Keratinocyte (primary cell): ENCODE data around the gene CTNNA2. TPM values are rescaled to one million over a fixed set of nuclear protein-coding genes. Genes with fewer than 3 reads are reported as not detected.

Experiments used
- DNase-seq: peaks from one replicate; pipeline ENCODE4 v3.0.0-alpha.2; 2011; ENCODE audit warnings: low read depth, missing footprints, low spot score
- FAIRE-seq: peaks from 2 replicates; lab custom pipeline; 2011; peaks lifted over from hg19 to GRCh38; lab: Jason Lieb, UNC
- H2AFZ ChIP-seq: 2 replicates; pipeline ENCODE4 v1.6.0; 2012; ENCODE audit warnings: low read length, control low read depth, inconsistent platforms; ENCODE audit not compliant: control insufficient read depth
- H3K27ac ChIP-seq: 2 replicates; pipeline ENCODE4 v1.5.1; 2011; ENCODE audit warnings: low read length; ENCODE audit not compliant: control insufficient read depth, insufficient read depth
- H3K27me3 ChIP-seq: 3 replicates; pipeline ENCODE4 v1.6.0; 2011; ENCODE audit warnings: low read length; ENCODE audit not compliant: control insufficient read depth, insufficient read depth; ENCODE audit errors: extremely low read depth
- H3K36me3 ChIP-seq, 2 experiments: 2 replicates in 1 of 2; 3 replicates in 1 of 2; pipeline ENCODE4 v1.5.1; 2011; ENCODE audit warnings: low read length in 2 of 2, mild to moderate bottlenecking in 1 of 2; ENCODE audit not compliant: control insufficient read depth in 2 of 2, insufficient read depth in 2 of 2; ENCODE audit errors: extremely low read depth in 1 of 2
- H3K4me1 ChIP-seq: 3 replicates; pipeline ENCODE4 v1.5.1; 2011; ENCODE audit warnings: low read length; ENCODE audit not compliant: control insufficient read depth, insufficient read depth; ENCODE audit errors: extremely low read depth
- H3K4me2 ChIP-seq: 3 replicates; pipeline ENCODE4 v1.6.0; 2011; ENCODE audit warnings: low read depth, low read length; ENCODE audit not compliant: control insufficient read depth, insufficient read depth; ENCODE audit errors: extremely low read depth
- H3K4me3 ChIP-seq, 3 experiments: fragments of 200-600 bp in 1 of 3; sonication (generic) in 1 of 3; 2 replicates in 2 of 3; 3 replicates in 1 of 3; pipeline ENCODE4 v1.5.1; 2011 to 2016; ENCODE audit warnings: low read length in 3 of 3, mild to moderate bottlenecking in 3 of 3, control low read depth in 2 of 3, inconsistent platforms in 1 of 3, low read depth in 1 of 3, mixed read lengths in 1 of 3, mixed run types in 1 of 3, moderate library complexity in 1 of 3; ENCODE audit not compliant: control insufficient read depth in 2 of 3, insufficient read depth in 2 of 3; ENCODE audit errors: extremely low read depth in 1 of 3
- H3K79me2 ChIP-seq: 2 replicates; pipeline ENCODE4 v1.6.0; 2012; ENCODE audit warnings: low read length; ENCODE audit not compliant: control insufficient read depth, insufficient read depth
- H3K9ac ChIP-seq: 3 replicates; pipeline ENCODE4 v1.6.0; 2011; ENCODE audit warnings: low read length; ENCODE audit not compliant: control insufficient read depth, insufficient read depth; ENCODE audit errors: extremely low read depth
- H3K9me1 ChIP-seq: 3 replicates; pipeline ENCODE4 v1.6.0; 2011; ENCODE audit warnings: low read length; ENCODE audit not compliant: control insufficient read depth, insufficient read depth; ENCODE audit errors: extremely low read depth
- H3K9me3 ChIP-seq: 2 replicates; pipeline ENCODE4 v1.5.1; 2012; ENCODE audit warnings: low read depth, low read length; ENCODE audit not compliant: control insufficient read depth
- H4K20me1 ChIP-seq: 3 replicates; pipeline ENCODE4 v1.6.0; 2011; ENCODE audit warnings: low read length; ENCODE audit not compliant: control insufficient read depth, insufficient read depth; ENCODE audit errors: extremely low read depth
- CTCF ChIP-seq, 3 experiments: IDR thresholded peaks in 1 of 3; conservative IDR thresholded peaks in 1 of 3; optimal IDR thresholded peaks in 1 of 3; 2 replicates in 2 of 3; 3 replicates in 1 of 3; pipeline versions ENCODE3 to v1.5.1; 2011; ENCODE audit warnings: low read length in 3 of 3, mild to moderate bottlenecking in 3 of 3, moderate library complexity in 2 of 3, control low read depth in 1 of 3, inconsistent platforms in 1 of 3; ENCODE audit not compliant: insufficient read depth in 2 of 3; ENCODE audit errors: extremely low read depth in 1 of 3
- EZH2 ChIP-seq: IDR thresholded peaks from one replicate; pipeline ENCODE4 v1.6.1; 2012; ENCODE audit warnings: inconsistent platforms, mild to moderate bottlenecking, low read length, moderate library complexity
- dilution Hi-C: fragments of 300-500 bp; cut with MboI; formaldehyde crosslinking; loops from one replicate; pipeline ENCODE4 v1.7.0; 2020; ENCODE audit warnings: low sequenced_read_pairs; ENCODE audit not compliant: extremely low pct_ligation_motif_present
- polyA plus RNA-seq, 5 experiments: library from polyadenylated mRNA; depleted of rRNA in 3 of 5; stranded (reverse) in 3 of 5; stranded (forward) in 1 of 5; unstranded in 1 of 5; fragments of >200 nt; gene quantifications; 1 replicate in 1 of 5; 2 replicates in 3 of 5; 3 replicates in 1 of 5; pipeline versions ENCODE4 v1.2.1 to v1.2.3, GENCODE V29; 2011 to 2012; ENCODE audit warnings: missing spikeins in 2 of 5, low read depth in 1 of 5, low replicate concordance in 1 of 5

The CTNNA2 gene
- polyA plus RNA-seq, 1 donor (not counting 4 experiments of a cell fraction or from before 2014, with no cell fraction given), result not detected

- no peaks in the 10 kb centered on the region for H3K4me1 ChIP-seq
- H3K27ac ChIP-seq, result no peak overlapping the region
- H3K36me3 ChIP-seq, result no peaks in the 10 kb centered on the region
- no peaks in the 10 kb centered on the region for H3K27me3 ChIP-seq
- TF ChIP-seq EZH2 (no peak), CTCF (optimal IDR thresholded peaks at IDR 0.05 in 1 of 3, IDR thresholded peaks at IDR 0.05 in 1 of 3, conservative IDR thresholded peaks at IDR 0.05 in 1 of 3; ENCODE audit: extremely low read depth in 1 of 3, insufficient read depth in 2 of 3, low read length in 3 of 3) (no peak)
- dilution Hi-C loops, result no loop called here
- no peak overlapping the region for H3K9ac ChIP-seq
- no peaks in the 10 kb centered on the region for H3K79me2 ChIP-seq
- H4K20me1 ChIP-seq, result no peaks in the 10 kb centered on the region
- H3K4me3 ChIP-seq, result no peak overlapping the region
- no peak for DNase-seq
- no peaks in the 10 kb centered on the region for H3K9me3 ChIP-seq
- no peak overlapping the region for H2AFZ ChIP-seq
- no peaks in the 10 kb centered on the region for H3K9me1 ChIP-seq
- H3K4me2 ChIP-seq, result no peak overlapping the region
- no peak for FAIRE-seq
These were observed 495.1 kb downstream of the CTNNA2 start for GRCh38 chr2:80007777-80008503.

- Histone ChIP-seq H3K9me1 (no peaks in the 10 kb centered on the region), H3K4me3 (no peak overlapping the region), H3K36me3 (no peaks in the 10 kb centered on the region), H3K9ac (no peak overlapping the region), H3K4me2 (no peak overlapping the region), H2AFZ (no peak overlapping the region), H3K9me3 (no peaks in the 10 kb centered on the region), H3K79me2 (no peaks in the 10 kb centered on the region), H3K4me1 (no peaks in the 10 kb centered on the region), H4K20me1 (no peaks in the 10 kb centered on the region), H3K27me3 (no peaks in the 10 kb centered on the region), H3K27ac (no peak overlapping the region)
- FAIRE-seq (no peak), DNase-seq (no peak)
- TF ChIP-seq EZH2, result no peak
- no peak for TF ChIP-seq CTCF (optimal IDR thresholded peaks at IDR 0.05 in 1 of 3, IDR thresholded peaks at IDR 0.05 in 1 of 3, conservative IDR thresholded peaks at IDR 0.05 in 1 of 3; ENCODE audit: extremely low read depth in 1 of 3, insufficient read depth in 2 of 3, low read length in 3 of 3)
- dilution Hi-C loops, result no loop called here
These were observed 495.7 kb downstream of the CTNNA2 start for GRCh38 chr2:80008596-80008995.
